Sigmoid colon (tissue), 7 donors: ENCODE measurements around the gene CCDC77. TPM values are rescaled to one million over a fixed set of nuclear protein-coding genes. Genes with fewer than 3 reads are reported as not detected.

Experiments
- DNase-seq: peaks from one replicate; pipeline ENCODE4 v3.0.0-alpha.2; 2019
- H3K27ac ChIP-seq, 4 donors: fragments of 200-600 bp; sonication (generic); one replicate each; pipeline ENCODE4 v1.5.1; 2016 to 2019; ENCODE audit warnings: mild to moderate bottlenecking in 1 of 4
- H3K27me3 ChIP-seq, 3 donors: fragments of 200-600 bp; sonication (generic); one replicate each; pipeline ENCODE4 v1.5.1; 2019; ENCODE audit warnings: mild to moderate bottlenecking in 1 of 3
- H3K36me3 ChIP-seq, 4 donors: fragments of 200-600 bp; sonication (generic); one replicate each; pipeline ENCODE4 v1.5.1; 2016 to 2019
- H3K4me1 ChIP-seq, 4 donors: fragments of 200-600 bp; sonication (generic); one replicate each; pipeline ENCODE4 v1.5.1; 2017 to 2019
- H3K4me3 ChIP-seq, 4 donors: fragments of 200-600 bp; sonication (generic); one replicate each; pipeline ENCODE4 v1.5.1; 2017 to 2019; ENCODE audit warnings: mild to moderate bottlenecking in 2 of 4, moderate library complexity in 1 of 4
- H3K9me3 ChIP-seq, 4 donors: fragments of 200-600 bp in 3 of 4; sonication (generic) in 3 of 4; one replicate each; pipeline versions ENCODE4 v1.5.1 to v1.6.1; 2013 to 2019
- EP300 ChIP-seq, 4 donors: sonication (generic); formaldehyde crosslinking; IDR thresholded peaks; one replicate each; pipeline ENCODE4 v1.6.1; 2017; ENCODE audit warnings: antibody characterized with exemption in 4 of 4
- POLR2A ChIP-seq, 2 donors: fragments of 450-650 bp; IDR thresholded peaks; one replicate each; pipeline ENCODE4 v1.6.1; 2016; ENCODE audit warnings: antibody characterized with exemption in 2 of 2, mild to moderate bottlenecking in 2 of 2, moderate library complexity in 2 of 2
- POLR2AphosphoS5 ChIP-seq, 4 donors: sonication (generic); formaldehyde crosslinking; IDR thresholded peaks; one replicate each; pipeline ENCODE4 v1.6.1; 2017; ENCODE audit warnings: antibody characterized with exemption in 4 of 4
- WGBS, 2 donors: extraction: QIAGEN DNeasy Blood & Tissue Kit; methylation state at CpG; one replicate each; pipeline ENCODE4 v1.1.7; 2013; 5-methylcytosine and 5-hydroxymethylcytosine counted together
- intact Hi-C: fragments of 100-400 bp; cut with DNase I; formaldehyde crosslinking; loops from one replicate; pipeline ENCODE4 v1.15.1; 2023
- polyA plus RNA-seq, 3 donors: library from polyadenylated mRNA; stranded (reverse); fragments of 200-250 nt; gene quantifications; one replicate each; pipeline ENCODE4 v1.2.3, GENCODE V29; 2013
- total RNA-seq, 4 donors: library from RNA; depleted of rRNA; stranded (reverse); fragments of >200 nt; gene quantifications; one replicate each; pipeline ENCODE4 v1.1.0, GENCODE V29; 2016
- TF ChIP-seq, protein P1 (sequence below), 4 experiments: fragments of 450-650 bp in 3 of 4; fragments of 200-600 bp in 1 of 4; IDR thresholded peaks; one replicate each; pipeline ENCODE4 v1.5.1; 2016 to 2019; ENCODE audit warnings: antibody characterized with exemption in 4 of 4, mild to moderate bottlenecking in 3 of 4, moderate library complexity in 2 of 4
- donor health status: healthy with polysubstance abuse.
- donor health status: Bipolar disorder and iron deficiency.
- donor health status: healthy.

The CCDC77 gene
- total and polyA plus RNA-seq, 7 donors: 2.8 to 8.6 (median 5.8) TPM

- H3K9me3 ChIP-seq: no peaks in the 10 kb centered on the region
- DNase-seq: no peak
- intact Hi-C loops: no loop called here
- H3K4me3 ChIP-seq: no peak overlapping the region
- H3K27me3 ChIP-seq: peaks cover 8 to 51% (median 18%) of the 10 kb centered on the region in 3 donors
- WGBS, 2 donors: 73 to 85% methylated on average over 4 of the region's 4 CpGs
- no peak for TF ChIP-seq EP300 (IDR thresholded peaks at IDR 0.05)
- TF ChIP-seq POLR2A (IDR thresholded peaks at IDR 0.05): no peak
- TF ChIP-seq, protein P1, sequence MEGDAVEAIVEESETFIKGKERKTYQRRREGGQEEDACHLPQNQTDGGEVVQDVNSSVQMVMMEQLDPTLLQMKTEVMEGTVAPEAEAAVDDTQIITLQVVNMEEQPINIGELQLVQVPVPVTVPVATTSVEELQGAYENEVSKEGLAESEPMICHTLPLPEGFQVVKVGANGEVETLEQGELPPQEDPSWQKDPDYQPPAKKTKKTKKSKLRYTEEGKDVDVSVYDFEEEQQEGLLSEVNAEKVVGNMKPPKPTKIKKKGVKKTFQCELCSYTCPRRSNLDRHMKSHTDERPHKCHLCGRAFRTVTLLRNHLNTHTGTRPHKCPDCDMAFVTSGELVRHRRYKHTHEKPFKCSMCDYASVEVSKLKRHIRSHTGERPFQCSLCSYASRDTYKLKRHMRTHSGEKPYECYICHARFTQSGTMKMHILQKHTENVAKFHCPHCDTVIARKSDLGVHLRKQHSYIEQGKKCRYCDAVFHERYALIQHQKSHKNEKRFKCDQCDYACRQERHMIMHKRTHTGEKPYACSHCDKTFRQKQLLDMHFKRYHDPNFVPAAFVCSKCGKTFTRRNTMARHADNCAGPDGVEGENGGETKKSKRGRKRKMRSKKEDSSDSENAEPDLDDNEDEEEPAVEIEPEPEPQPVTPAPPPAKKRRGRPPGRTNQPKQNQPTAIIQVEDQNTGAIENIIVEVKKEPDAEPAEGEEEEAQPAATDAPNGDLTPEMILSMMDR (IDR thresholded peaks at IDR 0.05): no peak
- no peak for TF ChIP-seq POLR2AphosphoS5 (IDR thresholded peaks at IDR 0.05)
- H3K36me3 ChIP-seq: no peaks in the 10 kb centered on the region
- H3K4me1 ChIP-seq: peaks cover 0 to 3% (median 0%) of the 10 kb centered on the region in 4 donors
- no peak overlapping the region for H3K27ac ChIP-seq
Measured at GRCh38 chr12:449203-449602, 47.8 kb downstream of the CCDC77 start.

DNA sequence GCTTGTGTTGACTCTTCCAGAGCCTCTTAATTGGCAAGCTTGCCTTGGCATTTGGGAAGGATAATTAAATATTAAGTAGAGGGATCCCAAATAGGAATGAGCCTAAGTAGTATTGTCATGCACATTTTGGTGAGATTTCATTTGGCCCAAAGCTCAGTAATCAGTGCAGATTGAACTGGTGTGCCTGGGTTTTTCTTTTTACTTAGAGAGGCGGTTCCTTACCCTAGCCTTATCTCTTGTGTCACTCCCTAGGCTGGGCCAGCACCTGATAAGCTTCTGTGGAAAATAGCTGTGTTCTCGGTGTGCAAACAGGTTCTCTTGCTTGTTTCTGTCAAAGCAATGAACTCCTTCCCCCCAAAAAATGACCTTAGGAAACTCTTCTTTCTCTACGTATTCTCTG lies 49.0 kb downstream of the CCDC77 start:
- TF ChIP-seq POLR2AphosphoS5 (IDR thresholded peaks at IDR 0.05) (no peak), POLR2A (IDR thresholded peaks at IDR 0.05) (no peak), EP300 (IDR thresholded peaks at IDR 0.05) (no peak)
- TF ChIP-seq, protein P1 (IDR thresholded peaks at IDR 0.05): no peak
- WGBS, 2 donors: 12 to 74% methylated on average over 3 of the region's 3 CpGs
- intact Hi-C loops: no loop called here
- H3K4me1 ChIP-seq: peaks cover 0 to 3% (median 0%) of the 10 kb centered on the region in 4 donors
- no peaks in the 10 kb centered on the region for H3K9me3 ChIP-seq
- DNase-seq: no peak
- H3K4me3 ChIP-seq: no peak overlapping the region
- H3K27ac ChIP-seq: no peak overlapping the region
- no peaks in the 10 kb centered on the region for H3K36me3 ChIP-seq
- peaks cover 8 to 45% (median 18%) of the 10 kb centered on the region in 3 donors for H3K27me3 ChIP-seq

GRCh38 chr12:452667-453210 lies 51.3 kb downstream of the CCDC77 start:
- Histone ChIP-seq H3K36me3 (no peaks in the 10 kb centered on the region), H3K4me3 (no peak overlapping the region), H3K9me3 (no peaks in the 10 kb centered on the region), H3K27me3 (peaks cover 8 to 58% (median 18%) of the 10 kb centered on the region in 3 donors), H3K27ac (no peak overlapping the region), H3K4me1 (peaks cover 0 to 3% (median 0%) of the 10 kb centered on the region in 4 donors)
- 38 to 54% methylated on average over 19 to 20 of the region's 25 CpGs for WGBS, 2 donors
- intact Hi-C loops: no loop called here
- TF ChIP-seq EP300 (IDR thresholded peaks at IDR 0.05): no peak
- TF ChIP-seq POLR2AphosphoS5 (IDR thresholded peaks at IDR 0.05): no peak
- TF ChIP-seq, protein P1 (IDR thresholded peaks at IDR 0.05): no peak
- no peak for TF ChIP-seq POLR2A (IDR thresholded peaks at IDR 0.05)
- DNase-seq: no peak

- Histone ChIP-seq H3K9me3 (no peaks in the 10 kb centered on the region), H3K27ac (no peak overlapping the region), H3K4me3 (no peak overlapping the region), H3K4me1 (peaks cover 0 to 12% (median 9%) of the 10 kb centered on the region in 4 donors), H3K27me3 (peaks cover 15 to 62% (median 25%) of the 10 kb centered on the region in 3 donors), H3K36me3 (no peaks in the 10 kb centered on the region)
- TF ChIP-seq, protein P1 (IDR thresholded peaks at IDR 0.05): no peak
- TF ChIP-seq EP300 (IDR thresholded peaks at IDR 0.05) (no peak), POLR2A (IDR thresholded peaks at IDR 0.05) (no peak), POLR2AphosphoS5 (IDR thresholded peaks at IDR 0.05) (no peak)
- intact Hi-C loops: no loop called here
- 68 to 69% methylated on average over 1 of the region's 1 CpG for WGBS, 2 donors
- DNase-seq: no peak
Measured at GRCh38 chr12:454833-455232, 53.4 kb downstream of the CCDC77 start.

- intact Hi-C loops: no loop called here
- no peak overlapping the region for H3K27ac ChIP-seq
- whole genome bisulfite sequencing, 2 donors: 72 to 79% methylated on average over 2 of the region's 2 CpGs
Measured at GRCh38 chr12:455821-456220, 54.4 kb downstream of the CCDC77 start.

More at GRCh38 chr12:455821-456220, 54.4 kb downstream of the CCDC77 start:
- Histone ChIP-seq H3K4me1 (peaks cover 0 to 19% (median 16%) of the 10 kb centered on the region in 4 donors), H3K27me3 (peaks cover 19 to 62% (median 26%) of the 10 kb centered on the region in 3 donors), H3K4me3 (no peak overlapping the region), H3K9me3 (no peaks in the 10 kb centered on the region), H3K36me3 (no peaks in the 10 kb centered on the region)
- no peak for DNase-seq
- no peak for TF ChIP-seq POLR2A (IDR thresholded peaks at IDR 0.05)
- TF ChIP-seq EP300 (IDR thresholded peaks at IDR 0.05): no peak
- TF ChIP-seq, protein P1 (IDR thresholded peaks at IDR 0.05): no peak
- TF ChIP-seq POLR2AphosphoS5 (IDR thresholded peaks at IDR 0.05): no peak
